K562 (cell line): Measurements from ENCODE around the gene ZBTB16.

Experiments used
- ATF6 ChIP-seq: sonication (generic); formaldehyde crosslinking; IDR thresholded peaks from 2 replicates; pipeline ENCODE4 v1.4.0; 2020; ENCODE audit warnings: mild to moderate bottlenecking, missing genetic modification reagents
- CREB3 ChIP-seq: fragments of 450-650 bp; conservative IDR thresholded peaks from 2 replicates; pipeline ENCODE4 v1.6.1; 2016; ENCODE audit warnings: missing genetic modification characterization, low read depth, mild to moderate bottlenecking, missing compliant biosample characterization, moderate library complexity
- EP300 ChIP-seq: IDR thresholded peaks from 2 replicates; pipeline ENCODE4 v1.6.1; 2012; ENCODE audit warnings: low read length, improper control_type of control experiment
- KDM5B ChIP-seq: fragments of 200-600 bp; sonication (generic); IDR thresholded peaks from 2 replicates; pipeline ENCODE4 v1.6.1; 2012; ENCODE audit warnings: low read depth, mild to moderate bottlenecking, moderate library complexity, low read length, control low read depth, inconsistent platforms; ENCODE audit not compliant: insufficient replicate concordance
- ZBTB33 ChIP-seq: sonication (generic); formaldehyde crosslinking; IDR thresholded peaks from 2 replicates; pipeline ENCODE4 v1.8.1; 2023; ENCODE audit warnings: mild to moderate bottlenecking, missing genetic modification reagents
- ZKSCAN1 ChIP-seq: fragments of 150-350 bp; IDR thresholded peaks from 2 replicates; pipeline ENCODE4 v1.6.1; 2016; ENCODE audit warnings: low read depth, low read length
- ZNF274 ChIP-seq: IDR thresholded peaks from 2 replicates; pipeline ENCODE4 v1.6.1; 2011; ENCODE audit warnings: low read depth, mild to moderate bottlenecking, low read length, moderate library complexity, borderline replicate concordance
- ZNF41 ChIP-seq: fragments of 250-450 bp; sonication (Bioruptor Pico); conservative IDR thresholded peaks from 2 replicates; pipeline ENCODE4 v1.4.0; 2020; ENCODE audit warnings: mild to moderate bottlenecking

- no peak for TF ChIP-seq ZNF41 (CRISPR knock-in tag)
- no peak for TF ChIP-seq ATF6 (CRISPR knock-in tag)
- no peak for TF ChIP-seq EP300
- TF ChIP-seq ZKSCAN1: no peak
- no peak for TF ChIP-seq CREB3 (tag)
- no peak for TF ChIP-seq ZBTB33
- no peak for TF ChIP-seq KDM5B
- no peak for TF ChIP-seq ZNF274
Observed at GRCh38 chr11:114164546-114164945, 105.0 kb downstream of the ZBTB16 start.
